Activated CD8-positive, alpha-beta memory T cell treated with anti-CD3 and anti-CD28 coated beads for 4 hours (primary cell): Measurements from ENCODE around the gene WDR41.
"Not testable (repeated sequence)": the region's sequence is repeated elsewhere in the genome, so short reads cannot be mapped to it uniquely, and the experiment has no call there.

Source experiments
- DNase-seq, 2 donors: peaks; one replicate each; pipeline ENCODE4 v3.0.0-alpha.2; 2020; ENCODE audit warnings: low read depth in 2 of 2

The WDR41 gene, protein sequence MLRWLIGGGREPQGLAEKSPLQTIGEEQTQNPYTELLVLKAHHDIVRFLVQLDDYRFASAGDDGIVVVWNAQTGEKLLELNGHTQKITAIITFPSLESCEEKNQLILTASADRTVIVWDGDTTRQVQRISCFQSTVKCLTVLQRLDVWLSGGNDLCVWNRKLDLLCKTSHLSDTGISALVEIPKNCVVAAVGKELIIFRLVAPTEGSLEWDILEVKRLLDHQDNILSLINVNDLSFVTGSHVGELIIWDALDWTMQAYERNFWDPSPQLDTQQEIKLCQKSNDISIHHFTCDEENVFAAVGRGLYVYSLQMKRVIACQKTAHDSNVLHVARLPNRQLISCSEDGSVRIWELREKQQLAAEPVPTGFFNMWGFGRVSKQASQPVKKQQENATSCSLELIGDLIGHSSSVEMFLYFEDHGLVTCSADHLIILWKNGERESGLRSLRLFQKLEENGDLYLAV

GRCh38 chr5:77491783-77492652, at the start of gene WDR41:
WDR41 (minus strand) TSS chr5:77492316; CDS start chr5:77492220, 96 bp downstream.
- DNase-seq: peak; percentile 67 to 75

DNA sequence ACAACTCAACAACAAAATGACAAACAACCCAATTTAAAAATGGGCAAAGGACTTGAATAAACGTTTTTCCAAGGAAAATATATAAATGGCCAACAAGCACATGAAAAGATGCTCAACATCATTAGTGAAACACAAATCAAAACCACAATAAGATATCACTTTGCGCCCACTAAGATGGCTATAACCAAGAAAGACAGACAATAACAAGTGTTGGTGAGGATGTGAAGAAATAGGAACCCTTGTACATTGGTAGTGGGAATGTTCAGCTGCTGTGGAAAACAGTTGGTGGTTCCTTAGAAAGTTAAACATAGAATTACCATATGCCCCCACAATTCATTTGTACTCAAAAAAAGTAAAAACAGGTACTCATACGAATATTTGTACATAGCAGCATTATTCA, 39.2 kb upstream of the WDR41 start:
- no peak for DNase-seq

DNA sequence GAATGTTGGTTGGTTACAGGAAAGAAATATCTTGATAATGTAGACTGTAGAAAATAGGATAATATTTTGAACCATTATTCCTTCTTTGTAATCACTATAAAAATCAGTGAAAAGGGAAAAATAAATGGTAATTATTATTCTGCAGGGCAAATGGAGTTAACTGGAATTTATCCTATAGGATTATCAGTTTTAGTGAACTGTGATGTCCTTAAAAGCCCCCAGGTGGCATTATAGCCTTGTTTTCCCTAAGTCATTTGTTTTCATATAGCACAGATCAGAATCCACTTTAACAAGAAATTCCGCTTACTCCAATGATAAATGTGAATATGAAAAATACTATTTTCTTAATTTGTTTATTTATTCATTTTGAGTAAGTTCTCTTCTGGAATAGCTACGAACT, 26.2 kb upstream of the WDR41 start:
- DNase-seq: no peak

GRCh38 chr5:77514457-77514856, 22.3 kb upstream of the WDR41 start:
- no peak for DNase-seq

- no peak for DNase-seq
Observed at GRCh38 chr5:77513321-77513720, 21.2 kb upstream of the WDR41 start.

DNA sequence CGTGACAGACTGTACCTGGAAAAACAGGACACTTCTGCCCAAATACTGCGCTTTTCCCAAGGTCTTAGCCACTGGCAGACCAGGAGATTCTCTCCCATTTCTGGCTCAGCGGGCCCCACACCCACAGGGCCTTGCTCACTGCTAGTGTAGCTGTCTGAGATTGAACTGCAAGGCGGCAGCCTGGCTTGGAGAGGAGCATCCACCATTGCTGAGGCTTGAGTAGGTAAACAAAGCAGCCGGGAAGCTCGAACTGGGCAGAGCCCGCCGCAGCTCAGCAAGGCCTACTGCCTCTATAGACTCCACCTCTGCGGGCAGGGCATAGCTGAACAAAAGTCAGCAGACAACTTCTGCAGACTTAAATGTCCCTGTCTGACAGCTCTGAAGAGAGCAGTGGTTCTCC, 9.0 kb upstream of the WDR41 start:
- not testable (repeated sequence) for DNase-seq

GRCh38 chr5:77499973-77500372, 7.9 kb upstream of the WDR41 start:
- no peak for DNase-seq

- no peak for DNase-seq
Observed at GRCh38 chr5:77499441-77499840, 7.3 kb upstream of the WDR41 start.

- no peak for DNase-seq
Observed at GRCh38 chr5:77498952-77499351, 6.8 kb upstream of the WDR41 start.

GRCh38 chr5:77494935-77495334, 2.8 kb upstream of the WDR41 start:
- no peak for DNase-seq

DNA sequence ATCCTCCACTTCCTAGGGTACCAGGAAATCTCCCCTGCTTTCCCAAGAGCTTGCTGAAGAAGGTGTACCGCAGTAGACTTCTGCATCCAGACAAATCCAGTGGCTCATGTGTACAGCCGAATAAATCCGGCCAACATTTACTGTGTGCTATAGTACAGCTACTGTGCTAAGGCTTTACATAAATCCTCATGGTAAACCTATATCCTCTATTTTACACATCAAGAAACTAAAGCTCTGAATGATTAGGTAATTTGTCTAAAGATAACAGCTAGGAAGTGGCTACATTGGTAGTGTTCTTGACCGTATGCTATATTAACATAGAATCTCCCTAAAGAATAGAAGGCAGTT, 511 bp upstream of the WDR41 start:
- DNase-seq: no peak

DNA sequence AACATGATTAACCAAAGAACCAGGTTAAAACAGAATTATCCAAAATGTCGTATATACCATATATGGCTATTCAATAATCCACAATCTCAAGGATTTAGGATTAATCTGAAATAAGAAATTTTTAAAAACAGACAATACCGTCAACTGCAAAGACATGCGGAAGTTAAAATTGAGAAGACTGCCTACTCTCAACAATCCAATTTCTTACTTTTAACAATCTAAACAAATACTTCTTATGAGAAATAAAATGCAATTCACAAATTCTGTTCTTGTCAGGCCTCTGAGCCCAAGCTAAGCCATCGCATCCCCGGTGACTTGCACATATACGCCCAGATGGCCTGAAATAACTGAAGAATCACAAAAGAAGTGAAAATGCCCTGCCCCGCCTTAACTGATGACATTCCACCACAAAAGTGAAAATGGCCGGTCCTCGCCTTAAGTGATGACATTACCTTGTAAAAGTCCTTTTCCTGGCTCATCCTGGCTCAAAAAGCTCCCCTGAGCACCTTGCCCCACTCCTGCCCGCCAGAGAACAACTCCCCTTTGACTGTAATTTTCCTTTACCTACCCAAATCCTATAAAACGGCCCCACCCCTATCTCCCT, 1.3 kb downstream of the WDR41 start:
- not testable (repeated sequence) for DNase-seq

GRCh38 chr5:77486344-77486962, 5.7 kb downstream of the WDR41 start:
- DNase-seq: no peak

DNA sequence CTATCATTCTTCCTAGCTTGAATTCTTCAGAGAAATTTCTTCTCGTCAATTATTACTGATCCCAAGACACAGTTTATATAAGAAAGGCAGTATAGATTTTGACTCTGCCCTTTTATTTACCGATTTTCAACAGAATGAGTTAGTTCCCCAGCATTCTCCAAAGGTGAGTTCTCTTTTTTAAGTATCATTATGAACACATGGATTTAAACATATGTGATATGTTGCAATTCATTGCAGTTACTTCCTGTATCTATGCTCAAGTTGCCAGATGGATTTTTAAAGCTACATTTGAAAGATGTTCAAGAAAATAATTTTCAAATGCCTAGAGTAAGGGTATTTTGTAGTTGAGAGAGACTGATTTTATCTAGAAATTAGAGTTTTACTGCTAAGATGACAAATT, 8.4 kb downstream of the WDR41 start:
- no peak for DNase-seq

- not testable (repeated sequence) for DNase-seq
Observed at GRCh38 chr5:77475041-77475440, 17.1 kb downstream of the WDR41 start.

GRCh38 chr5:77468875-77469274, 23.2 kb downstream of the WDR41 start:
- not testable (repeated sequence) for DNase-seq

DNA sequence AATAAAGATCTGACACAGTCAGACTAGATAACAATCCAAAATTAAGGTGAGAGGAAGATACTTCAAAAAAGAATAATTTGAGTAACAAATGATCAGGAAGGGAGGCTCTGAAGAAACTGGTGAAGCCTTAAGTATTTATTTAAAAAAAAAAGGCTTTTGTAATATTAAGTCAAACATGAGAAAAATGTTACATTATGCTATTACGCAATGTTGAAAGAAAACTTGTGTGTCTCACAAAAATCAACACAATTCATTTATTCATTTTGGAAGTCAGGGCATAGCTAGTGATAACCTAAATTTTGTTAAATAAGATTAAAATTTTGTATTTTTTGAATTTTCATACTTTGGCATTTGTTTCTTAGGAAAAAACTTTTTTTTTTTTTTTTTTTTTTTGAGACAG, 28.2 kb downstream of the WDR41 start:
- DNase-seq: no peak

DNA sequence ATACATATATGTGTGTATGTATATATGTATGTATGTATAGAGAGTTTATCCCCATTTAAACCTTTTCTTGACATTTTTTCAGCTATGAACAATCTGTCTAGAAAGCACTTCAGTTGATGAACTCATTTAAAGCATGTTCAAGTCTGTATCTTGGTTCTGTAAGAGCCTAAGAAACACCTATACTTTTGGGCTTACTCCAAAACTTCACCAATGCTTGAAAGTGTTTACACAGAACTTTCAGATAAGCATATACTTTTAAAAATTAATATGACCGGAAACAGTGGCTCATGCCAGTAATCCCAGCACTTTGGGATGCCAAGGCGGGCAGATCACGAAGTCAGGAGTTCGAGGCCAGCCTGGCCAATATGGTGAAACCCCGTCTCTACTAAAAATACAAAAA, 30.8 kb downstream of the WDR41 start:
- no peak for DNase-seq

GRCh38 chr5:77454123-77454522, 38.0 kb downstream of the WDR41 start:
- no peak for DNase-seq

- no peak for DNase-seq
Observed at GRCh38 chr5:77452351-77452750, 39.8 kb downstream of the WDR41 start.

GRCh38 chr5:77449981-77450380, 42.1 kb downstream of the WDR41 start:
- no peak for DNase-seq

DNA sequence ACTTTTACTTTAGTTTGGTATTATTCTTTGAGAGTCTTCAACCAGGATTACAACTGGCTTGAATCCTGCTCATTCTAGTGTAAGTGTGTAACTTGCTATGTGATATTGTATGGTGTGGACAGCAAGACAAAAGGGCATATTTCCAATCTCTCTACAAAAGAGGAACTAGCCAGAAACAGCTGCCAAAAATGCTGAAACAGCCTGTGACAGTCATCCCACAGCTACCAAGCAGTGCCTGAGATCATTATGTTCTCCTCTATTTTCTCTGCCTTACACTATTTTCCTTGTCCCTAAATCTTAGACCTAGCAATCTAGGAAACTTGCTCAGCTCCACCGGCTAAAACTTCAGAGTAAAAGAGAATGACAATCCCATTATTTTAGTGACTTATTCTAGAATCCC, 42.8 kb downstream of the WDR41 start:
- DNase-seq: no peak
